Osteoblast (primary cell): ENCODE measurements around the gene IQCK. TPM values are rescaled to one million over a fixed set of nuclear protein-coding genes. Genes with fewer than 3 reads are reported as not detected.

ENCODE experiments used
- DNase-seq: peaks from one replicate; pipeline ENCODE4 v3.0.0; 2011; ENCODE audit warnings: low spot score, mixed read lengths; ENCODE audit not compliant: insufficient read length; ENCODE audit errors: missing footprints
- H2AFZ ChIP-seq: 2 replicates; pipeline ENCODE4 v1.6.0; 2011; ENCODE audit warnings: mild to moderate bottlenecking, low read length
- H3K27ac ChIP-seq: 2 replicates; pipeline ENCODE4 v1.5.1; 2011; ENCODE audit warnings: mild to moderate bottlenecking, low read depth, low read length, moderate library complexity
- H3K27me3 ChIP-seq: 2 replicates; pipeline ENCODE4 v1.6.0; 2012; ENCODE audit warnings: mild to moderate bottlenecking, control low read depth, inconsistent platforms, low read length, moderate library complexity; ENCODE audit not compliant: insufficient read depth
- H3K36me3 ChIP-seq: 2 replicates; pipeline ENCODE4 v1.5.1; 2011; ENCODE audit warnings: mild to moderate bottlenecking, low read length, control low read depth, moderate library complexity; ENCODE audit not compliant: insufficient read depth
- H3K4me1 ChIP-seq: 2 replicates; pipeline ENCODE4 v1.5.1; 2011; ENCODE audit warnings: mild to moderate bottlenecking, low read length, control low read depth, moderate library complexity; ENCODE audit not compliant: insufficient read depth
- H3K4me2 ChIP-seq: 2 replicates; pipeline ENCODE4 v1.6.0; 2011; ENCODE audit warnings: mild to moderate bottlenecking, low read length; ENCODE audit not compliant: insufficient read depth
- H3K4me3 ChIP-seq: fragments of 200-600 bp; sonication (generic); 3 replicates; pipeline ENCODE4 v1.5.1; 2012; ENCODE audit warnings: mild to moderate bottlenecking, low read length, inconsistent platforms; ENCODE audit not compliant: insufficient read depth
- H3K79me2 ChIP-seq: 2 replicates; pipeline ENCODE4 v1.6.0; 2012; ENCODE audit warnings: mild to moderate bottlenecking, low read length, control low read depth, inconsistent platforms; ENCODE audit not compliant: insufficient read depth
- H3K9me3 ChIP-seq: 2 replicates; pipeline ENCODE4 v1.5.1; 2011; ENCODE audit warnings: low read depth, low read length, control low read depth
- H4K20me1 ChIP-seq: 2 replicates; pipeline ENCODE4 v1.6.0; 2012; ENCODE audit warnings: mild to moderate bottlenecking, low read length, control low read depth; ENCODE audit not compliant: insufficient read depth
- CTCF ChIP-seq: IDR thresholded peaks from 2 replicates; pipeline ENCODE4 v1.5.1; 2011; ENCODE audit warnings: mild to moderate bottlenecking, low read depth, low read length, moderate library complexity; ENCODE audit errors: extremely low read depth
- total RNA-seq: library from RNA; depleted of rRNA; stranded (reverse); fragments of >200 nt; gene quantifications from 2 replicates; pipeline ENCODE4 v1.2.3, GENCODE V29; 2012

Gene IQCK
- total RNA-seq, 1 donor = 8.7 TPM

DNA sequence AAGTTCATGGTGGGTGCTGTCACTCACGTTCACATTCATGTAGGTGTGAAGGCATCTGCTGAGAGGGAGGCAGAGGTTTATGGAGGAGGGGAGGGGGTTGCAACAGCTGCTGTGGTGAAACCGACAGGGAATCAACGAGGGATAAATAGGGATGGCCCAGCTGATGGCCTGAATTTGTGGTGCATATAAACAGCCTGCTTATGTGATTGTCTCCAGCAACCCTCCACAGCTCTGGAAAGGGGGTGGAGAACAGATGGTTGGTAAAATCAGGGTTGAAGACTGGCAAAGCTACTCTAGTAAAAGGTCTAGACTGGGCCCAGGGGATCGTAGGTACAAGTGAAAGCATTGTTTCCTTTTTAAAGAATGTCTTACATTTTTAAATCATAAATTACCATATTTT, 53.7 kb downstream of the IQCK start:
- H3K9me3 ChIP-seq = no peaks in the 10 kb centered on the region
- no peak overlapping the region for H3K27ac ChIP-seq
- no peak overlapping the region for H3K4me3 ChIP-seq
- no peak for DNase-seq
- H3K79me2 ChIP-seq = no peaks in the 10 kb centered on the region
- no peak overlapping the region for H3K4me2 ChIP-seq
- TF ChIP-seq CTCF = no peak
- no peaks in the 10 kb centered on the region for H3K27me3 ChIP-seq
- no peaks in the 10 kb centered on the region for H3K4me1 ChIP-seq
- no peaks in the 10 kb centered on the region for H4K20me1 ChIP-seq
- no peak overlapping the region for H2AFZ ChIP-seq
- no peaks in the 10 kb centered on the region for H3K36me3 ChIP-seq

DNA sequence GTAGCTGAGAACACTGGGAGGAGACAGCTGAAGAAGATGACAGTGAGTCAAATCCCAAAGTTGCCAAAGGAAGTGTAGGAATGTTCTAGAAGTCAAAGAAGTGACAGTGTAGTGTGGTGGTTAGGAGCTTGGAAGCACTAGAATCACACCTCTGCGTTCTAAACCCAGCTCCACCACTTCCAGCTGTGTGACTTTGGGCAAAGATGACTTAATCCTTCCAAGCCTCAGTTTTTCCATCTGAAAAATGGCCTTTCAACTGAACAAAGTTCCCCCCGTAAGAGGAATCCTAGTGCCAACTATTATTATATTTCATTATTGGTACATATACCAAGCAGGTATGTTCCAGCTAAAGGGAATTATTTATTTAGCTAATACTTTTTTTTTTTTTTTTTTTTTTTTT, 56.0 kb downstream of the IQCK start:
- no peaks in the 10 kb centered on the region for H4K20me1 ChIP-seq
- H3K4me3 ChIP-seq = no peak overlapping the region
- H3K27ac ChIP-seq = no peak overlapping the region
- no peaks in the 10 kb centered on the region for H3K4me1 ChIP-seq
- H3K36me3 ChIP-seq = no peaks in the 10 kb centered on the region
- H2AFZ ChIP-seq = no peak overlapping the region
- DNase-seq = no peak
- H3K9me3 ChIP-seq = no peaks in the 10 kb centered on the region
- TF ChIP-seq CTCF = no peak
- H3K79me2 ChIP-seq = no peaks in the 10 kb centered on the region
- H3K27me3 ChIP-seq = no peaks in the 10 kb centered on the region
- H3K4me2 ChIP-seq = no peak overlapping the region

GRCh38 chr16:19776147-19776546, 58.1 kb downstream of the IQCK start:
- H3K9me3 ChIP-seq = no peaks in the 10 kb centered on the region
- H3K79me2 ChIP-seq = no peaks in the 10 kb centered on the region
- no peaks in the 10 kb centered on the region for H4K20me1 ChIP-seq
- no peaks in the 10 kb centered on the region for H3K4me1 ChIP-seq
- peak; percentile 9 for DNase-seq
- no peak overlapping the region for H3K27ac ChIP-seq
- H3K4me2 ChIP-seq = no peak overlapping the region
- no peak for TF ChIP-seq CTCF
- no peak overlapping the region for H2AFZ ChIP-seq
- no peaks in the 10 kb centered on the region for H3K27me3 ChIP-seq
- no peaks in the 10 kb centered on the region for H3K36me3 ChIP-seq
- H3K4me3 ChIP-seq = no peak overlapping the region

DNA sequence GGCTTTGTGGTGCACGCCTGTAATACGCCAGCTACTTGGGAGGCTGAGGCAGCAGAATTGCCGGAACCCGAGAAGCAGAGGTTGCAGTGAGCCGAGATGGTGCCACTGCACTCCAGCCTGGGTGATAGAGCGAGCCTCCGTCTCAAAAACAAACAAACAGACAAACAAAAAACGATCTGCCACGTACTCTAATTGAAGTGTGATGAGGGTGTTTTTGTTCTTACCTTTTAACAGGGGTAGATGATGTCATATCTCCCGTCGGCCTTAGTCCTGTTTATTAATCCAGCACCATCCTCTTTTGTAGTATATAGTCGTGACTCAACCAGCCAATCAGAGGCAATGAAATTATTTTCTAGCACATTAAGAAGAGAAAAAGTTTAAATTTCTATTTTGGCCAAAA, 58.5 kb downstream of the IQCK start:
- Histone ChIP-seq H3K27me3 (no peaks in the 10 kb centered on the region), H3K4me3 (no peak overlapping the region), H3K9me3 (no peaks in the 10 kb centered on the region), H3K27ac (no peak overlapping the region), H3K36me3 (no peaks in the 10 kb centered on the region), H3K79me2 (no peaks in the 10 kb centered on the region), H2AFZ (no peak overlapping the region), H3K4me1 (no peaks in the 10 kb centered on the region), H4K20me1 (no peaks in the 10 kb centered on the region), H3K4me2 (no peak overlapping the region)
- DNase-seq = peak; percentile 13
- no peak for TF ChIP-seq CTCF
